NCI-H524 (cell line): ENCODE measurements around the gene CTCF.

Experiments used
- DNase-seq, 2 experiments: peaks; one replicate each; lab custom pipeline; 2025; lab: John Stamatoyannopoulos, UW

CTCF gene

GRCh38 chr16:67535201-67535600 is 27.1 kb upstream of the CTCF start:
- no peak for DNase-seq

GRCh38 chr16:67537270-67537635 is 25.1 kb upstream of the CTCF start:
- no peak for DNase-seq

GRCh38 chr16:67537636-67538591 is 24.4 kb upstream of the CTCF start:
- DNase-seq = no peak

GRCh38 chr16:67538666-67539101 is 23.6 kb upstream of the CTCF start:
- no peak for DNase-seq

GRCh38 chr16:67539271-67539670 is 23.1 kb upstream of the CTCF start:
- DNase-seq = no peak

- DNase-seq = no peak
These were observed 22.4 kb upstream of the CTCF start for GRCh38 chr16:67539691-67540635.

- DNase-seq = no peak
These were observed 21.6 kb upstream of the CTCF start for GRCh38 chr16:67540756-67541155.

GRCh38 chr16:67541391-67542263 is 20.7 kb upstream of the CTCF start:
- DNase-seq = no peak

GRCh38 chr16:67542464-67542863 is 19.9 kb upstream of the CTCF start:
- no peak for DNase-seq

- no peak for DNase-seq
These were observed 19.3 kb upstream of the CTCF start for GRCh38 chr16:67543036-67543435.

- DNase-seq = no peak
These were observed 18.7 kb upstream of the CTCF start for GRCh38 chr16:67543582-67543981.

GRCh38 chr16:67544329-67544841 is 17.9 kb upstream of the CTCF start:
- no peak for DNase-seq

GRCh38 chr16:67544844-67545664 is 17.3 kb upstream of the CTCF start:
- DNase-seq = no peak

- DNase-seq = no peak
These were observed 16.7 kb upstream of the CTCF start for GRCh38 chr16:67545665-67546024.

- no peak for DNase-seq
These were observed 16.2 kb upstream of the CTCF start for GRCh38 chr16:67546091-67546501.

- DNase-seq = peak; percentile 40 to 75
These were observed 15.4 kb upstream of the CTCF start for GRCh38 chr16:67546761-67547422.

- no peak for DNase-seq
These were observed 14.7 kb upstream of the CTCF start for GRCh38 chr16:67547423-67548264.

- no peak for DNase-seq
These were observed 13.8 kb upstream of the CTCF start for GRCh38 chr16:67548265-67549126.
